WTC11 (cell line): ENCODE measurements around the gene ETS2. TPM values are rescaled to one million over a fixed set of nuclear protein-coding genes. Genes with fewer than 3 reads are reported as not detected.

Source experiments
- ATAC-seq: fragments of 200-7000 bp; cut with Tn5 transposase; 2 replicates; pipeline ENCODE4 v1.10.0; 2021; ENCODE audit warnings: mild to moderate bottlenecking, moderate library complexity
- CTCF ChIA-PET: fragments of 300-600 bp; sonication (Branson Sonifier 250); formaldehyde crosslinking; loops from one replicate; lab custom pipeline; 2021; ENCODE audit warnings: antibody characterized with exemption; lab: Charles Lee
- POLR2A ChIA-PET: fragments of 350-600 bp; sonication (Branson Sonifier 250); formaldehyde crosslinking; loops from one replicate; lab custom pipeline; 2021; ENCODE audit warnings: antibody characterized with exemption; lab: Charles Lee
- DNase-seq: peaks from one replicate; pipeline ENCODE4 v3.0.0; 2021; ENCODE audit warnings: low spot score
- H3K27ac Mint-ChIP-seq: 2 replicates; pipeline ENCODE4 v1.8.0; 2021; ENCODE audit warnings: mixed read lengths
- H3K27me3 Mint-ChIP-seq: 2 replicates; pipeline ENCODE4 v1.8.0; 2021; ENCODE audit warnings: low read depth, mild to moderate bottlenecking, moderate library complexity, mixed read lengths
- H3K36me3 Mint-ChIP-seq: 2 replicates; pipeline ENCODE4 v1.8.0; 2021; ENCODE audit warnings: mixed read lengths
- H3K4me1 Mint-ChIP-seq: 2 replicates; pipeline ENCODE4 v1.8.0; 2022; ENCODE audit warnings: mixed read lengths
- H3K4me3 Mint-ChIP-seq: 2 replicates; pipeline ENCODE4 v1.8.0; 2021; ENCODE audit warnings: mild to moderate bottlenecking, moderate library complexity, mixed read lengths
- H3K9me3 Mint-ChIP-seq: 2 replicates; pipeline ENCODE4 v1.8.0; 2021; ENCODE audit warnings: mixed read lengths
- FOXK1 ChIP-seq: sonication (generic); formaldehyde crosslinking; IDR thresholded peaks from 2 replicates; pipeline ENCODE4 v1.8.0; 2022; ENCODE audit warnings: mild to moderate bottlenecking, moderate library complexity, missing genetic modification reagents
- GRHL2 ChIP-seq: fragments of 250-450 bp; sonication (Bioruptor Pico); IDR thresholded peaks from 2 replicates; pipeline ENCODE4 v1.8.0; 2022; ENCODE audit warnings: mild to moderate bottlenecking, moderate library complexity; ENCODE audit not compliant: insufficient replicate concordance, severe bottlenecking
- JAZF1 ChIP-seq: fragments of 250-450 bp; sonication (Bioruptor Pico); IDR thresholded peaks from 2 replicates; pipeline ENCODE4 v1.9.0; 2021; ENCODE audit warnings: moderate library complexity, mild to moderate bottlenecking, inconsistent platforms
- NR2C2 ChIP-seq: sonication (generic); formaldehyde crosslinking; IDR thresholded peaks from 2 replicates; pipeline ENCODE4 v1.8.0; 2022; ENCODE audit warnings: mild to moderate bottlenecking, missing genetic modification reagents
- OVOL2 ChIP-seq: fragments of 250-450 bp; sonication (Bioruptor Pico); IDR thresholded peaks from 2 replicates; pipeline ENCODE4 v1.9.0; 2021; ENCODE audit warnings: mild to moderate bottlenecking, borderline replicate concordance
- RELA ChIP-seq: sonication (generic); formaldehyde crosslinking; IDR thresholded peaks from 2 replicates; pipeline ENCODE4 v1.8.1; 2022; ENCODE audit warnings: missing genetic modification reagents, mild to moderate bottlenecking, borderline replicate concordance
- SOX15 ChIP-seq: fragments of 250-450 bp; sonication (Bioruptor Pico); IDR thresholded peaks from 2 replicates; pipeline ENCODE4 v1.9.0; 2021; ENCODE audit warnings: mild to moderate bottlenecking
- ZNF121 ChIP-seq: sonication (generic); formaldehyde crosslinking; IDR thresholded peaks from 2 replicates; pipeline ENCODE4 v1.8.0; 2023; ENCODE audit warnings: missing genetic modification reagents
- ZNF219 ChIP-seq: sonication (generic); formaldehyde crosslinking; IDR thresholded peaks from 2 replicates; pipeline ENCODE4 v1.8.0; 2023; ENCODE audit warnings: missing genetic modification reagents, mild to moderate bottlenecking, borderline replicate concordance
- total RNA-seq: library from RNA; stranded (reverse); gene quantifications from 3 replicates; pipeline ENCODE4 v1.2.3, GENCODE V29; 2021
- TF ChIP-seq, protein P1 (sequence below): sonication (generic); formaldehyde crosslinking; IDR thresholded peaks from 2 replicates; pipeline ENCODE4 v1.8.0; 2023; ENCODE audit warnings: missing genetic modification reagents, mild to moderate bottlenecking, borderline replicate concordance
- TF ChIP-seq, protein P2 (sequence below): sonication (generic); formaldehyde crosslinking; IDR thresholded peaks from 2 replicates; pipeline ENCODE4 v1.8.0; 2022; ENCODE audit warnings: mild to moderate bottlenecking, missing genetic modification reagents
- TF ChIP-seq, protein P3 (sequence below): sonication (generic); formaldehyde crosslinking; IDR thresholded peaks from 2 replicates; pipeline ENCODE4 v1.8.0; 2022; ENCODE audit warnings: missing genetic modification reagents
- TF ChIP-seq, protein P4 (sequence below): sonication (generic); formaldehyde crosslinking; IDR thresholded peaks from 2 replicates; pipeline ENCODE4 v1.8.0; 2022; ENCODE audit warnings: mild to moderate bottlenecking, missing genetic modification reagents
- TF ChIP-seq, protein P5 (sequence below): sonication (generic); formaldehyde crosslinking; IDR thresholded peaks from 2 replicates; pipeline ENCODE4 v1.8.1; 2022; ENCODE audit warnings: low read depth, missing genetic modification reagents, borderline replicate concordance
- TF ChIP-seq, protein P6 (sequence below): sonication (generic); formaldehyde crosslinking; IDR thresholded peaks from 2 replicates; pipeline ENCODE4 v1.8.1; 2023; ENCODE audit warnings: mild to moderate bottlenecking, missing genetic modification reagents

The ETS2 gene
- total RNA-seq, 1 experiment from 2014 or later: 56.4 TPM

DNA sequence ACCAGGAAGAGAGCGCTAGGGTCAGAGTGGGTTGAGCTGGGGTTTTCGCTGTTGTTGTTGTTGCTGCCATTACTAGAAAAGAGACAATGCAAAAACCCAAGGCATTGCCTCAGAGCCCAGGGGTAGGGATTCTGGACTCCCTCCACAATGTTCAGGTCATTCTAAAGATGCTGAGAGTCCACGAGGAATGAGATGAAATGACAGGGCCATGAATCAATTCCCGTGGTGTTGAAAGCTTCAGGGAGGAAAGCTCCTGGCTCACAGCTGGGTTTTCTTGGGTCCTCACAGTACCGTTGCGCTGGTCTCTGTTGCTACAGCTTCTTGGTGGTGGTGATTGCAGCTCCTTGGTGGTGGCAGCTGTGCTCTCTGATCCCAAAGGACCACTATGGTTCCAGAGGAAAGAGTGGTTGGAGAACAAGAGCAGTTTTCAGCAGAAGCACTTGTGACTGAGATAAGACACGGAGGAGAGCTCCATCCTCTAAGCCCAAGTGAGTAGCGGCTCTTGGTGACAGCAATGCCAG is 58.2 kb downstream of the ETS2 start:
- CTCF ChIA-PET: no interaction called here
- TF ChIP-seq, protein P1, sequence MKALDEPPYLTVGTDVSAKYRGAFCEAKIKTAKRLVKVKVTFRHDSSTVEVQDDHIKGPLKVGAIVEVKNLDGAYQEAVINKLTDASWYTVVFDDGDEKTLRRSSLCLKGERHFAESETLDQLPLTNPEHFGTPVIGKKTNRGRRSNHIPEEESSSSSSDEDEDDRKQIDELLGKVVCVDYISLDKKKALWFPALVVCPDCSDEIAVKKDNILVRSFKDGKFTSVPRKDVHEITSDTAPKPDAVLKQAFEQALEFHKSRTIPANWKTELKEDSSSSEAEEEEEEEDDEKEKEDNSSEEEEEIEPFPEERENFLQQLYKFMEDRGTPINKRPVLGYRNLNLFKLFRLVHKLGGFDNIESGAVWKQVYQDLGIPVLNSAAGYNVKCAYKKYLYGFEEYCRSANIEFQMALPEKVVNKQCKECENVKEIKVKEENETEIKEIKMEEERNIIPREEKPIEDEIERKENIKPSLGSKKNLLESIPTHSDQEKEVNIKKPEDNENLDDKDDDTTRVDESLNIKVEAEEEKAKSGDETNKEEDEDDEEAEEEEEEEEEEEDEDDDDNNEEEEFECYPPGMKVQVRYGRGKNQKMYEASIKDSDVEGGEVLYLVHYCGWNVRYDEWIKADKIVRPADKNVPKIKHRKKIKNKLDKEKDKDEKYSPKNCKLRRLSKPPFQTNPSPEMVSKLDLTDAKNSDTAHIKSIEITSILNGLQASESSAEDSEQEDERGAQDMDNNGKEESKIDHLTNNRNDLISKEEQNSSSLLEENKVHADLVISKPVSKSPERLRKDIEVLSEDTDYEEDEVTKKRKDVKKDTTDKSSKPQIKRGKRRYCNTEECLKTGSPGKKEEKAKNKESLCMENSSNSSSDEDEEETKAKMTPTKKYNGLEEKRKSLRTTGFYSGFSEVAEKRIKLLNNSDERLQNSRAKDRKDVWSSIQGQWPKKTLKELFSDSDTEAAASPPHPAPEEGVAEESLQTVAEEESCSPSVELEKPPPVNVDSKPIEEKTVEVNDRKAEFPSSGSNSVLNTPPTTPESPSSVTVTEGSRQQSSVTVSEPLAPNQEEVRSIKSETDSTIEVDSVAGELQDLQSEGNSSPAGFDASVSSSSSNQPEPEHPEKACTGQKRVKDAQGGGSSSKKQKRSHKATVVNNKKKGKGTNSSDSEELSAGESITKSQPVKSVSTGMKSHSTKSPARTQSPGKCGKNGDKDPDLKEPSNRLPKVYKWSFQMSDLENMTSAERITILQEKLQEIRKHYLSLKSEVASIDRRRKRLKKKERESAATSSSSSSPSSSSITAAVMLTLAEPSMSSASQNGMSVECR (CRISPR knock-in tag): no peak
- TF ChIP-seq, protein P2, sequence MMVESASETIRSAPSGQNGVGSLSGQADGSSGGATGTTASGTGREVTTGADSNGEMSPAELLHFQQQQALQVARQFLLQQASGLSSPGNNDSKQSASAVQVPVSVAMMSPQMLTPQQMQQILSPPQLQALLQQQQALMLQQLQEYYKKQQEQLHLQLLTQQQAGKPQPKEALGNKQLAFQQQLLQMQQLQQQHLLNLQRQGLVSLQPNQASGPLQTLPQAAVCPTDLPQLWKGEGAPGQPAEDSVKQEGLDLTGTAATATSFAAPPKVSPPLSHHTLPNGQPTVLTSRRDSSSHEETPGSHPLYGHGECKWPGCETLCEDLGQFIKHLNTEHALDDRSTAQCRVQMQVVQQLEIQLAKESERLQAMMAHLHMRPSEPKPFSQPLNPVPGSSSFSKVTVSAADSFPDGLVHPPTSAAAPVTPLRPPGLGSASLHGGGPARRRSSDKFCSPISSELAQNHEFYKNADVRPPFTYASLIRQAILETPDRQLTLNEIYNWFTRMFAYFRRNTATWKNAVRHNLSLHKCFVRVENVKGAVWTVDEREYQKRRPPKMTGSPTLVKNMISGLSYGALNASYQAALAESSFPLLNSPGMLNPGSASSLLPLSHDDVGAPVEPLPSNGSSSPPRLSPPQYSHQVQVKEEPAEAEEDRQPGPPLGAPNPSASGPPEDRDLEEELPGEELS (CRISPR knock-in tag): no peak
- no peak for TF ChIP-seq GRHL2
- Mint-ChIP-seq H3K27ac (no peak overlapping the region), H3K4me1 (peaks cover 8% of the 10 kb centered on the region), H3K36me3 (no peaks in the 10 kb centered on the region), H3K27me3 (no peaks in the 10 kb centered on the region), H3K4me3 (no peak overlapping the region), H3K9me3 (peaks cover 20% of the 10 kb centered on the region)
- DNase-seq (no peak), ATAC-seq (no peak)
- POLR2A ChIA-PET: no interaction called here

DNA sequence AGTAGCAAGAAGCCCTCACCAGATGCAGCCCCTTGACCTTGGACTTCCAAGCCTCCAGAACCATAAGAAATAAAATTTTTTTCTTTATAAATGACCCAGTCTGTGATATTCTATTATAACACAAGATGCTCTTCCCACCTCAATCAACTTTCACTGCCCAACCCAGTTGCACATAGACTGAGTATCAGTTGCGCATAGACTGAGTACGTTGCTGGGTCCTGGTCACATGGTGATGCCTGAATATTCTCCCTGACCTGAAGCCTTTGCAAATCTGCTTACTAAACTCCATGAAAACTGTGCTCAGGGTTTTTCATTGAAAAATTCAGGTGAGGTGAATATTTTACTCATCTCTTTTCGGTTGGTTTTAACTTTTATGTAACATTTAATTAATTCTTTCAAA is 59.2 kb downstream of the ETS2 start:
- H3K9me3 Mint-ChIP-seq: peaks cover 20% of the 10 kb centered on the region
- H3K4me1 Mint-ChIP-seq: peaks cover 10% of the 10 kb centered on the region
- no peaks in the 10 kb centered on the region for H3K36me3 Mint-ChIP-seq
- ATAC-seq: no peak
- TF ChIP-seq JAZF1 (CRISPR knock-in tag): no peak
- no peak for TF ChIP-seq OVOL2 (CRISPR knock-in tag)
- TF ChIP-seq, protein P3, sequence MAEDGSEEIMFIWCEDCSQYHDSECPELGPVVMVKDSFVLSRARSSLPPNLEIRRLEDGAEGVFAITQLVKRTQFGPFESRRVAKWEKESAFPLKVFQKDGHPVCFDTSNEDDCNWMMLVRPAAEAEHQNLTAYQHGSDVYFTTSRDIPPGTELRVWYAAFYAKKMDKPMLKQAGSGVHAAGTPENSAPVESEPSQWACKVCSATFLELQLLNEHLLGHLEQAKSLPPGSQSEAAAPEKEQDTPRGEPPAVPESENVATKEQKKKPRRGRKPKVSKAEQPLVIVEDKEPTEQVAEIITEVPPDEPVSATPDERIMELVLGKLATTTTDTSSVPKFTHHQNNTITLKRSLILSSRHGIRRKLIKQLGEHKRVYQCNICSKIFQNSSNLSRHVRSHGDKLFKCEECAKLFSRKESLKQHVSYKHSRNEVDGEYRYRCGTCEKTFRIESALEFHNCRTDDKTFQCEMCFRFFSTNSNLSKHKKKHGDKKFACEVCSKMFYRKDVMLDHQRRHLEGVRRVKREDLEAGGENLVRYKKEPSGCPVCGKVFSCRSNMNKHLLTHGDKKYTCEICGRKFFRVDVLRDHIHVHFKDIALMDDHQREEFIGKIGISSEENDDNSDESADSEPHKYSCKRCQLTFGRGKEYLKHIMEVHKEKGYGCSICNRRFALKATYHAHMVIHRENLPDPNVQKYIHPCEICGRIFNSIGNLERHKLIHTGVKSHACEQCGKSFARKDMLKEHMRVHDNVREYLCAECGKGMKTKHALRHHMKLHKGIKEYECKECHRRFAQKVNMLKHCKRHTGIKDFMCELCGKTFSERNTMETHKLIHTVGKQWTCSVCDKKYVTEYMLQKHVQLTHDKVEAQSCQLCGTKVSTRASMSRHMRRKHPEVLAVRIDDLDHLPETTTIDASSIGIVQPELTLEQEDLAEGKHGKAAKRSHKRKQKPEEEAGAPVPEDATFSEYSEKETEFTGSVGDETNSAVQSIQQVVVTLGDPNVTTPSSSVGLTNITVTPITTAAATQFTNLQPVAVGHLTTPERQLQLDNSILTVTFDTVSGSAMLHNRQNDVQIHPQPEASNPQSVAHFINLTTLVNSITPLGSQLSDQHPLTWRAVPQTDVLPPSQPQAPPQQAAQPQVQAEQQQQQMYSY: no peak
- no peak for TF ChIP-seq RELA (CRISPR knock-in tag)
- TF ChIP-seq, protein P4, sequence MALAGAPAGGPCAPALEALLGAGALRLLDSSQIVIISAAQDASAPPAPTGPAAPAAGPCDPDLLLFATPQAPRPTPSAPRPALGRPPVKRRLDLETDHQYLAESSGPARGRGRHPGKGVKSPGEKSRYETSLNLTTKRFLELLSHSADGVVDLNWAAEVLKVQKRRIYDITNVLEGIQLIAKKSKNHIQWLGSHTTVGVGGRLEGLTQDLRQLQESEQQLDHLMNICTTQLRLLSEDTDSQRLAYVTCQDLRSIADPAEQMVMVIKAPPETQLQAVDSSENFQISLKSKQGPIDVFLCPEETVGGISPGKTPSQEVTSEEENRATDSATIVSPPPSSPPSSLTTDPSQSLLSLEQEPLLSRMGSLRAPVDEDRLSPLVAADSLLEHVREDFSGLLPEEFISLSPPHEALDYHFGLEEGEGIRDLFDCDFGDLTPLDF (CRISPR knock-in tag): no peak
- TF ChIP-seq, protein P5, sequence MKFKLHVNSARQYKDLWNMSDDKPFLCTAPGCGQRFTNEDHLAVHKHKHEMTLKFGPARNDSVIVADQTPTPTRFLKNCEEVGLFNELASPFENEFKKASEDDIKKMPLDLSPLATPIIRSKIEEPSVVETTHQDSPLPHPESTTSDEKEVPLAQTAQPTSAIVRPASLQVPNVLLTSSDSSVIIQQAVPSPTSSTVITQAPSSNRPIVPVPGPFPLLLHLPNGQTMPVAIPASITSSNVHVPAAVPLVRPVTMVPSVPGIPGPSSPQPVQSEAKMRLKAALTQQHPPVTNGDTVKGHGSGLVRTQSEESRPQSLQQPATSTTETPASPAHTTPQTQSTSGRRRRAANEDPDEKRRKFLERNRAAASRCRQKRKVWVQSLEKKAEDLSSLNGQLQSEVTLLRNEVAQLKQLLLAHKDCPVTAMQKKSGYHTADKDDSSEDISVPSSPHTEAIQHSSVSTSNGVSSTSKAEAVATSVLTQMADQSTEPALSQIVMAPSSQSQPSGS: no peak
- no peak for TF ChIP-seq FOXK1 (CRISPR knock-in tag)
- TF ChIP-seq, protein P6, sequence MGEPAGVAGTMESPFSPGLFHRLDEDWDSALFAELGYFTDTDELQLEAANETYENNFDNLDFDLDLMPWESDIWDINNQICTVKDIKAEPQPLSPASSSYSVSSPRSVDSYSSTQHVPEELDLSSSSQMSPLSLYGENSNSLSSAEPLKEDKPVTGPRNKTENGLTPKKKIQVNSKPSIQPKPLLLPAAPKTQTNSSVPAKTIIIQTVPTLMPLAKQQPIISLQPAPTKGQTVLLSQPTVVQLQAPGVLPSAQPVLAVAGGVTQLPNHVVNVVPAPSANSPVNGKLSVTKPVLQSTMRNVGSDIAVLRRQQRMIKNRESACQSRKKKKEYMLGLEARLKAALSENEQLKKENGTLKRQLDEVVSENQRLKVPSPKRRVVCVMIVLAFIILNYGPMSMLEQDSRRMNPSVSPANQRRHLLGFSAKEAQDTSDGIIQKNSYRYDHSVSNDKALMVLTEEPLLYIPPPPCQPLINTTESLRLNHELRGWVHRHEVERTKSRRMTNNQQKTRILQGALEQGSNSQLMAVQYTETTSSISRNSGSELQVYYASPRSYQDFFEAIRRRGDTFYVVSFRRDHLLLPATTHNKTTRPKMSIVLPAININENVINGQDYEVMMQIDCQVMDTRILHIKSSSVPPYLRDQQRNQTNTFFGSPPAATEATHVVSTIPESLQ: no peak
- TF ChIP-seq NR2C2 (CRISPR knock-in tag): no peak
- no peak for TF ChIP-seq ZNF121
- no peak for TF ChIP-seq ZNF219 (CRISPR knock-in tag)
- TF ChIP-seq SOX15 (CRISPR knock-in tag): no peak
- no peak overlapping the region for H3K4me3 Mint-ChIP-seq
- no peak for DNase-seq
- H3K27ac Mint-ChIP-seq: no peak overlapping the region
- CTCF ChIA-PET: no interaction called here
- POLR2A ChIA-PET: no interaction called here
- H3K27me3 Mint-ChIP-seq: no peaks in the 10 kb centered on the region
